Measurements from ENCODE around the gene SEMA3C. TPM values are rescaled to one million over a fixed set of nuclear protein-coding genes. Genes with fewer than 3 reads are reported as not detected.

SEMA3C gene
- total and polyA plus RNA-seq, 10 donors = 1.1 to 53.7 (median 13.0) TPM

- Histone ChIP-seq H3K36me3 (no peaks in the 10 kb centered on the region), H3K4me1 (no peaks in the 10 kb centered on the region), H3K9me3 (no peaks in the 10 kb centered on the region), H3K27ac (no peak overlapping the region), H3K4me3 (no peak overlapping the region), H3K27me3 (replicated peaks in 1 of 7) (no peaks in the 10 kb centered on the region)
- no peak for DNase-seq
- intact Hi-C loops (cut with DNase I; ENCODE audit: low total_unique reads) = no loop called here
- 79 to 95% (median 90%) methylated on average over 1 of the region's 1 CpG for WGBS, 5 donors
- no peak for TF ChIP-seq POLR2A (IDR thresholded peaks at IDR 0.05)
- TF ChIP-seq CTCF (IDR thresholded peaks at IDR 0.05 in 8 of 11, conservative IDR thresholded peaks at IDR 0.05 in 3 of 11) = no peak
Observed at GRCh38 chr7:80902019-80902418, 16.8 kb downstream of the SEMA3C start.

DNA sequence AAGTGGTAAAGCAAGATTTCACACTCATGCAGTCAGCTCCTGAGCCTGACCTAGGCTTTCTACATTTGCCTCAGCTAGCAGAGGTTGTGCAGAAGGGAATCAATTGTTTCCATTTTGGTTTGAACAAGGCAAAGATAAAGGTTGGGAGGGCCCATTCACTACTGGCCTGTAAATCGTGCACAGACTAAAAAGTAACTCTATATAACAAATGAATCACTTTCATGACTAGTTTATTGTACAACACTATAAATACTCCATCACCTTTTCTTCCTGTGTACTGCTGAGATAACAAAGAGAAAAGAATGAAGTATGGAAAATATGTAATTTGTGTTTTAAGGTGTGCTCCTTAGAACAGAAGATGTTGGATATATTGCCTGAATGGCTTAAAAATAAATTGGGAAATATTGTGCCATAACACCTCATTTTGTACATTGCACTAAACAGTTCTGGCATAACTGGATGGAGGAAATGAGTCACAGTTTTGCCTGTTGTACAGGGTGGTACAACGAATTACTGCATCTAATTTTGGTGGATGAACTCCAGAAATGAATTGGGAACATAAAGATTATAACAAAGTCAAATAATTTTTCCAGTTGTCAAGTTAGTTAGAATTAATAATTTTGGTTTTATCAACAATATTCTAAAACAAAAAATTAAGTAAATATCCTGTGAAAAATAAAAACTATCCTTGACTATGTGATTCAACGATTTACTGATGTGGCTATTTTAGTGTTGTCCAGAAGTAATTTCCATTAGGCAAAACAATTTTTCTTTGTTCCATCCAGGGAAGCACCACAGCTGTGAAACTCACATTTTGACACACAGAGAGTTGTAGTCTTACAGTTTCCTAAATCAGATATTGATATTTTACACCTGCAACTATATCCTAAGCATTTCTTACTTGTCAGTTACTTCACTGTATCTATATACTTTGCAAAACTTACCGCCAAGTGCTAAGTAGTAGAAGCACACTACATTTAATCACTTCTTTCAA is 18.0 kb downstream of the SEMA3C start:
- TF ChIP-seq POLR2A (IDR thresholded peaks at IDR 0.05) = no peak
- TF ChIP-seq CTCF (IDR thresholded peaks at IDR 0.05 in 8 of 11, conservative IDR thresholded peaks at IDR 0.05 in 3 of 11) = no peak
- no peak for TF ChIP-seq POLR2AphosphoS5 (IDR thresholded peaks at IDR 0.05)
- 66 to 81% (median 69%) methylated on average over 4 of the region's 4 CpGs for WGBS, 5 donors
- intact Hi-C loops (cut with DNase I; ENCODE audit: low total_unique reads) = no loop called here
- H3K36me3 ChIP-seq = no peaks in the 10 kb centered on the region
- no peaks in the 10 kb centered on the region for H3K4me1 ChIP-seq
- DNase-seq = no peak
- no peak overlapping the region for H3K27ac ChIP-seq
- H3K9me3 ChIP-seq = no peaks in the 10 kb centered on the region
- no peak overlapping the region for H3K4me3 ChIP-seq
- no peaks in the 10 kb centered on the region for H3K27me3 ChIP-seq (replicated peaks in 1 of 7)

DNA sequence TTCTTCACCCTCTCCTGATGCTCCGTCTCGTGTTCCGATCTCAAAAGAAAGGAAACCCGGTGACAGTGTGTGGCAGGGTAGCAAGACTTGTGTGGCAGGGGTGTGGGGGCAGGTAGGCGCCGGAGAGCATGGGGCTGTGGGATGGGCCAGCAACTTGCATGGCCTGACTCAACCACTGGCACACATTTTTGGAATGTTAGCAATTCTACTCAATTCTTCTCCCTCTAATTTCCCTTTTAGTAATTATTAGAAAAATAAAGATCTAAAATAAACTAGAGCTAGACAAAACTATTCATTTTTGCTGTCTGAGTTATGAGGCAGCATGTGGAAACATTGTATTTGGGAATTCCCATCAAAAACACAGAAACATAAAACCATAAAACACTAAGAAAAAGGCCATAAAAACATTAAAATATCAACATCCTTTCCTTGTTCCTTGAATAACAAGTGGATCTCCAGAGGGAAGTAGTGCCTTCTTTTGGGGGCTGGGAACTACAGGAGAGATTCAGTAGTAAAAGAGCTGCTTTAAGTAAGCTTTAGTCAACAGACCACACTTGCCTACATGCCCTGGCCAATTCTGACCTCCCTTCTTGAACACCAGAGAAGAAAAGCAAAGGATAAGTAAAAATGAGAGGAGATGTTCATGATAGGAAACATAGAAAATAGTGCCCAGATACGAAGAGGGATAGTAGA is 21.8 kb downstream of the SEMA3C start:
- Histone ChIP-seq H3K9me3 (no peaks in the 10 kb centered on the region), H3K27me3 (replicated peaks in 1 of 7) (no peaks in the 10 kb centered on the region), H3K4me3 (no peak overlapping the region), H3K27ac (no peak overlapping the region), H3K36me3 (no peaks in the 10 kb centered on the region), H3K4me1 (no peaks in the 10 kb centered on the region)
- DNase-seq = no peak
- 87 to 92% (median 89%) methylated on average over 7 of the region's 7 CpGs for WGBS, 5 donors
- intact Hi-C loops (cut with DNase I; ENCODE audit: low total_unique reads) = no loop called here
- TF ChIP-seq POLR2AphosphoS5 (IDR thresholded peaks at IDR 0.05) = no peak
- no peak for TF ChIP-seq CTCF (IDR thresholded peaks at IDR 0.05 in 8 of 11, conservative IDR thresholded peaks at IDR 0.05 in 3 of 11)
- no peak for TF ChIP-seq POLR2A (IDR thresholded peaks at IDR 0.05)

- Histone ChIP-seq H3K36me3 (no peaks in the 10 kb centered on the region), H3K27me3 (replicated peaks in 1 of 7) (no peaks in the 10 kb centered on the region), H3K4me1 (no peaks in the 10 kb centered on the region), H3K4me3 (no peak overlapping the region), H3K27ac (no peak overlapping the region), H3K9me3 (no peaks in the 10 kb centered on the region)
- intact Hi-C loops (cut with DNase I; ENCODE audit: low total_unique reads) = no loop called here
- 86 to 91% (median 90%) methylated on average over 4 of the region's 4 CpGs for WGBS, 5 donors
- TF ChIP-seq CTCF (IDR thresholded peaks at IDR 0.05 in 8 of 11, conservative IDR thresholded peaks at IDR 0.05 in 3 of 11) (no peak), POLR2A (IDR thresholded peaks at IDR 0.05) (no peak)
- no peak for DNase-seq
Observed at GRCh38 chr7:80895056-80895455, 23.8 kb downstream of the SEMA3C start.

Measured in spleen (tissue), 11 donors.